Hippocampal formation (tissue), 2 donors: ENCODE results near the gene ASTN2.

Source experiments
- DNase-seq, 2 donors: peaks; one replicate each; lab custom pipeline; 2025; lab: John Stamatoyannopoulos, UW

ASTN2 gene

GRCh38 chr9:116627433-116627832, 787.4 kb downstream of the ASTN2 start:
- DNase-seq = no peak

GRCh38 chr9:116626762-116627161, 788.1 kb downstream of the ASTN2 start:
- no peak for DNase-seq

GRCh38 chr9:116623715-116624114, 791.1 kb downstream of the ASTN2 start:
- no peak for DNase-seq

GRCh38 chr9:116617389-116617788, 797.5 kb downstream of the ASTN2 start:
- no peak for DNase-seq

GRCh38 chr9:116616304-116616914, 798.4 kb downstream of the ASTN2 start:
- DNase-seq = no peak

GRCh38 chr9:116608064-116608463, 806.8 kb downstream of the ASTN2 start:
- DNase-seq = no peak

- no peak for DNase-seq
Measured at GRCh38 chr9:116605904-116606341, 808.9 kb downstream of the ASTN2 start.

- DNase-seq = no peak
Measured at GRCh38 chr9:116605060-116605459, 809.8 kb downstream of the ASTN2 start.

GRCh38 chr9:116604251-116604650, 810.6 kb downstream of the ASTN2 start:
- DNase-seq = no peak

- no peak for DNase-seq
Measured at GRCh38 chr9:116599342-116599884, 815.4 kb downstream of the ASTN2 start.

- no peak for DNase-seq
Measured at GRCh38 chr9:116596646-116597045, 818.2 kb downstream of the ASTN2 start.

- no peak for DNase-seq
Measured at GRCh38 chr9:116594547-116594946, 820.3 kb downstream of the ASTN2 start.

GRCh38 chr9:116592970-116593369, 821.9 kb downstream of the ASTN2 start:
- DNase-seq = no peak

- no peak for DNase-seq
Measured at GRCh38 chr9:116589392-116590354, 825.2 kb downstream of the ASTN2 start.

GRCh38 chr9:116587919-116588318, 826.9 kb downstream of the ASTN2 start:
- DNase-seq = no peak

- DNase-seq = no peak
Measured at GRCh38 chr9:116585896-116586295, 829.0 kb downstream of the ASTN2 start.

GRCh38 chr9:116585204-116585603, 829.7 kb downstream of the ASTN2 start:
- DNase-seq = no peak

- DNase-seq = peak in 1 of 2 donors; percentile 24
Measured at GRCh38 chr9:116580853-116581252, 834.0 kb downstream of the ASTN2 start.

GRCh38 chr9:116576386-116576785, 838.5 kb downstream of the ASTN2 start:
- DNase-seq = no peak

GRCh38 chr9:116574027-116574679, 840.7 kb downstream of the ASTN2 start:
- no peak for DNase-seq

GRCh38 chr9:116572095-116572748, 842.6 kb downstream of the ASTN2 start:
- peak; percentile 46 to 69 for DNase-seq

- DNase-seq = no peak
Measured at GRCh38 chr9:116569111-116569510, 845.7 kb downstream of the ASTN2 start.
